HG03039 (cell line): ENCODE data around the gene PLCD3.

Experiments
- ATAC-seq: cut with Tn5 transposase; IDR thresholded peaks from one replicate; pipeline ENCODE4 v1.9.1; 2021; ENCODE audit warnings: mild to moderate bottlenecking, moderate library complexity; ENCODE audit not compliant: unreplicated experiment

PLCD3 gene

DNA sequence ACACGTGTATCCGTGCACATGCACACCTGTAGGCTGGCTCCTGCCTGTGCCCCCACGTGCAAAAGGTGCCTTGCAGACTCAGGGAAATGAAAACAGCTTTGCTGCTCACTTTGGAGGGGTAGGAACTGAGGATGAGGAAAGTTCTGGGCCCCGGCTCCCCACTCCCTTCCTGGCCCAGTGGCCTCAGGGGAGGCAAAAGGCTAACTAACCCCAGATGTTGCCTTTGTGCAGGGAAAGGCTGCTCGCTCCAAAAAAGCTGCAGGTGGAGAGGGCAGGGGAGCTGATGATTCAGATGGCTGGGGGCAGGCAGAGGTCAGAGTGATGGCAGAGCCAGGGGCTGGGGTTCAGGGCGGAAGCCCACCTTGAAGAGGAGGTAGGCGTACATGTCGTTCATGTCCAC is 12.4 kb downstream of the PLCD3 start:
- ATAC-seq: no peak

DNA sequence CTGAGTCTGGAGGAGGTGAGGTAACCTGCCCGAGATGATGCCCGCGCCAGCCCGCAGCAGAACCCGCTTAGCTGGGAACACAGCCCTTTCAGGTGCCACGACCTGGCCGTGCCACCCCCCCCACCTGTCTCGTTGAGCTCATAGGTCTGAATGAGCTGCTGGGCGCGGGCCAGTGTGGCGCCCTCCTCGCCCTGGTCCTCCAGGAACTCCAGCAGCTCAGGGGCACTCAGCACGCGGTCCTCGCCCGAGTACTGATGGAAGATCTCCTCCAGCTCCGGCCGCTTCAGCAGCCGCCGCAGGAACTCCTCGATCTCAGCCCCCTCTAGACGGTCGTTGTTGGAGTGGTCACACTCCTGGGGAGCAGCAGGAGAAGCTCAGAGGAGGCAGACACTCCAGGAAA is 13.6 kb downstream of the PLCD3 start:
- ATAC-seq: no peak

DNA sequence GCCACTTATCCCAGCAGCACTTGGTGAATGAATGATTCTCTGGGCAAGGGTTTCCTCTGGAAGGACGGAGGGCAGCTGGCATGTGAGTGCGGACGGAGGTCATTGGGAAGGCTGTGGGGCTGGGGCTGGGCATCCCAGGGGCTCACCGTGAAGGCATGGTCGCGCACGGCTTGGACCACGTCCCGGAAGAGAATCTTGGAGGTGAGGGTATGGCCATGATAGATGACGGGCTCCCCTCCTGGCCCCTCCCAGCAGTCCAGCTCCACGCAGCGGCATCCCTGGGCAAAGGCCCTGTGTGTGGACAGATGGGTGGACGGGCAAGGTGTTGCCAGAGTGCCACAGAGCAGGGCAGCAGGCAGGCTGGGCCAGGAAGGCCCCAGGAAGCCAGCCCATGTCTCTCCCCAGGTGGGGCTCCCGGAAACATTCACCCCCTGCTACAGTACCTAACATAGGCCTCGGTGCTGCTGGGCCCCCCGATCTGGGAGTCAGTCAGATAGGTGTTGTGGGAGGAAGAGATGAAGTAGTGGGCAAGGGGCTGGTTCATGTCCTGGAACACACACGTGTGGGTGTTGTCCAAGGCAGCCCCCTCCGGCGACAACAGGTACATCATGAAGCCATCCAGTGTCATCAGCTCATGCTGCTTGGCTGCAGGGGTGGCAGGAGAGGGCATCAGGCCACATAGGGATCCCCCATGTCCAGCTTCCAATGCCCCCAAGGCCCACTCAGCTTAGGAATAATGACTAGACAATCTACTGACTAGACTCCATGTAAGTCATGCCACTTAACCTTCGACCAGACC is 14.3 kb downstream of the PLCD3 start:
- ATAC-seq: no peak

DNA sequence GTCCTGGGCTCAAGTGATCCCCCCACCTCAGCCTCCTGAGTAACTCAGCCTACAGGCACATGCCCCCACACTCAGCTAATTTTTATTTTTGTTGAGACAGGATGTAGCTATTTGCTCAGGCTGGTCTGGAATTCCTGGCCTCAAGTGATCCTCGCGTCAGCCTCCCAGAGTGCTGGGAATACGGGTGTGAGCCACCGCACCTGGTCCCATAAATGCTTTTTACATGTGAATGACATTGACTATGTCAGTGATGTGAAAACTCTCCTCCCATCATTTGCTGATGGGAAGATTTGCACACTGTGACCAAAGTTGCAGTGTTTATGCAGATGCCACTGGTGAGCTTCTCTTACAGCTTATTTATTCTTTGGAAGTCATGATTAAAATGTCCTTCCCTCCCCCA is 15.0 kb downstream of the PLCD3 start:
- ATAC-seq: no peak

DNA sequence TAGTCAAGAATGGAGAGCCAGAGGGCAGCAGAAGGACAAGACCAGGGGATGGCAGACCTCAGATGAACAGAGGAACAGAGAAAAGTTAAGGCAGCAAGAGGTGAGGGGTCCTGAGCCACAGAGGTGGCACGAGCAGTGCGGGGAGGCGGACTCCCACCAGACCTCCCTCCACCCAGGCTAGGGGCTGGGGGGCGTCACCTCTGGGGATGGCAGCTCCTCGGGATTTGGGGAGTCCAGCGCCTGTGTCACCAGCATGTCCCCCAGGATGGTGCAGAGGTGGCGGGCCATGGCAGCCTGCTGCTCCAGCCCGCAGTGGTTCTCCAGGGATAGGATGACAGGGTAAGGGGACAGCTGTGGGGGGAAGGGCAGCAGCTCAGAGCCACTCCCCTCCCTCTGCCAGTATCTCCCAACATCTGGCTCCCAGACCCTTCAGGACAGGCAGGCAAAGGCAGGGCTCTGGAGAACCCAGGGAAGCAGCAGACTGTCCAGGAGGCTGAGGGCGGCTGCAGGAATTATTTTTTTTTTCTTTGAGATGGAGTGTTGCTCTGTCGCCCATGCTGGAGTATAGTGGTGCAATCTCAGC is 15.8 kb downstream of the PLCD3 start:
- ATAC-seq: no peak

DNA sequence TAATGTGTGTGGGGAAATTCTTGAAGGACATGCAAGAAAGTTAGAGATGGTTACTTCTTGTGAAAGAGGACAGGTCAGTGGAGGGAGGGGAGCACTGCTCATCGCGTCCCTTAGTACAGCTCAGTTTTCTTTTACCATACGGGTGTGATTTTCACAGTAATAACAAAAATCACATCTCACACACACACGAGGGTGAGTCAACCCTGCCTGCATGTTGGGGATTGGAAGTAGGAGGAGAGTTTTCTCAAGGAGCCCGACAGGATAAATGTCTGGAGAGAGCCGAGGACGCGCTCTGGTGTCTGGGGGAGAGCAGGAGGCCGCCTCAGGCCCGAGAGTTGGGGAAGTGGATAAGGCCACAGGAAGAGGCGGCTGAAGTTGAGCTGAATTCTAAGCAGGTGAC is 16.4 kb downstream of the PLCD3 start:
- ATAC-seq: no peak

DNA sequence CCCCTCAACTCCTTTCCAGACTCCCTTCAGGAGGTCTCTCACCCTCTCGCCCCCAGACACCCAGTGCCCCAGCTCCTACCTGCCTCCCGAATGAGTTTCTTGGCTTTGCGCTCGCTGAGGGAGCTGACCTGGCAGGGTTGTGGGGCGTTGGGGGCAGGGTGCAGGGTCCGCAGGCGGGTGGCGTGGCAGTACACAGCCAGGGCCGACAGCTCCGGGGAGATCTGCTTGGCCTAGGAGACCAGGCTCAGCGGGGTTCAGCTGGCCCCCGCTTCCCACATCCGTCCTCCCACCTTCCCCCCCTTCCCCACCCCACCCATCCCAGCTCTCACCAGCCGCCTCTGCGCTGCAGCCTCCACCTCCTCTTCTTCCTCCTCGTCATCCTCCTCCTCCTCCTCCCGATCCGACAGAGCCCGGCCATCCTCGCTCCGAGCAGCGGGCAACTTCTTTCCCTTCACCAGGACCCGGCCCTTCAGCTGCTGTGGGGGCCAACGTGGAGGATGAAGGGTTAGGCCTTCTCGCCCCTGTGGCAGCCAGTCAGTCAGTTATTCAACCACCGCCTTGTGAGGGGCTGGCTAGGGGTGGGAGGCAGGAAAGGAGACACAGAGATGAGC is 17.2 kb downstream of the PLCD3 start:
- no peak for ATAC-seq

DNA sequence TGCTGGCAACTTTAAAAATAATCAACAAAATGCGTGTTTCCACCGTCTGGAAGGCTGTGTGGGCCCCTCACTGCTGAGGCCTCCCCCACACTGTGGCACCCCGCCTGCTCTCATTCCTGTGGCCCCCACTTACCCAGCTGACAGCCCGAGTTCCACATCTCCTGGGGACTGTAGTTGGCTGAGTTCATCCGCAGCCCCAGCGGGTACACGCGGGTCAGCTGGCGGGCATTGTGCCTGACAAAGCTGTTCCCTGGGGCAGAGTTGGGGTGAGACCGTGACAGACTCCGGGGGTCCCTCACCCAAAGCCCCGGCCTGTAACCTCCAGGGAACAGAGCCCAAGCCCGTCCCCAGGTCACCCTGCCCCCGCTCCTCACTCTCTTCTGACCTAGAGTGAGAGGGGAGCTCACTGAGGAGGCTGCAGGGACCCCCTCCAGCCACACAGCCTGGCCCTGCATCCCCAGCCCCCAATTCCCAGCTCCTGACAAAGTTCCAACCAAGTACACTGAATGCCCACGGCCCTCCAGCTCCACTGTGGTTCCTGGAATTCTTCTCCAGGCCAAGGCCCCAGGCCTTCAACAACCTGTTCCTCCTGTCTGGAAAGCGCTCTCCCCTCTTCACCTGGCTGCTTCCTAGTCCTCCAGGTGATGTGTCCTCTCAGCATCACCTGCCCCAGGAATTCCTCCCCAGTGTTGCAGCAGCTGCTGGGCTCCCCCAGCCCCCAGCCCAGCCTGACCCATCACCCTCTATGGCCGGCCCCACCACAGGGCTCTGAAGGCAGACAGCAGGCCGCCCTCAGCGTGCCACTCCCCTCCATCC is 18.0 kb downstream of the PLCD3 start:
- ATAC-seq: no peak

DNA sequence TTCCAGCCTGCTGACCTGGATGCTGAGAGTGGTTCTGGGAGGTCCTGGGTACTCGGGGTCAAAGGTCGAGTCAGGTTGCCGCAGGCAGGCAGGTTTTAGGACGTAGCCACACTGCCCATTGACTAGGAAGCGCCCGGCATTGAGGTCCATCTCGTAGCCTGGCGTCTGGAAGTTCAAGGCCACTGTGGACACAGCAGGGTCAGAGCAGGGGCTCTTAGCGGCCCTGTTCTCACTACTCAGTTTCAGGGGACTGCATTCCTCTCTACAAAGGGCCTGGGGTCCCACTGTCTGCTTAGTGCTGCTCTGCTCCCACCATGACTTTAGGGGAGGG is 18.9 kb downstream of the PLCD3 start:
- ATAC-seq: no peak

DNA sequence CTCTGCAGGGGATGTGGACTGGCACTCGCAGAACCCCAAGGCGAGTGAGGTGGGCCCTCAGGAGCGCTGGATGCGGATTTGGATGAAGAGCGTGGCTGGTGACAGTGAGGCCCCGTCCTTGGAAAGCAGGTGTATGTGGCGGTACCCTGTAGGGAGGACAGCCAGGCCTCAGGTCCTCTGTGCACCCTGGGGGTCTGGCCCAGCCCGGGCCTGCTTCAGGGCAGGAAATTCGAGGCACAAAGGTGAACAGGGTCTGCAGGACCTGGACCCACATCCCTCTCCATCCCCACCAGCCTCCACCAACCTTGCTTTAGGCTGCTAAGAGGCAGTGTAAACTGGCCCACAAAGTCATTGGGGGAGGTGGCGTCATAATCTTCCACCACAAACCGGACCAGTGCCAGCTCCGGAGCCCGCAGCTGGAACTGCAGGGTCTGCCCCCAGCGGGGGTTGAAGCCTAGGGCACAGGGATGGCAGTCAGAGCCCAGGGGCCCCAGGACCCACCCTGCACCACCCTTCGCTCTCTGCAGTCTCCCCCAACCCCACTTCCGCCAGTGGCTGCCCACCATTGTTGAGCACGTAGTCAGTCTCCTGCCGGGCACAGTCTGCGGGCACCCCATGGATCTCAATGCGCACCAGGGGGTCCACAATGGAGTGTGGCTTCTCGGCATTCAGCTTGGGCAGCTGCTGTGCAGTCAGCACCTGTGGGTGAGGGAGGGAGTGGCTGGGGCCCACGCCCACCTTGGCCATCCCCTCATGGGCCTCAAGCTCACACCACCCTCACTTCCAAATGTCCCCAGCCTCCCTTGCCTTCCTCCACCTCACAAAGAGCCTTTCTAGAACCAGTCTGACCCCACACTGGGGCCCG is 19.5 kb downstream of the PLCD3 start:
- ATAC-seq: no peak

DNA sequence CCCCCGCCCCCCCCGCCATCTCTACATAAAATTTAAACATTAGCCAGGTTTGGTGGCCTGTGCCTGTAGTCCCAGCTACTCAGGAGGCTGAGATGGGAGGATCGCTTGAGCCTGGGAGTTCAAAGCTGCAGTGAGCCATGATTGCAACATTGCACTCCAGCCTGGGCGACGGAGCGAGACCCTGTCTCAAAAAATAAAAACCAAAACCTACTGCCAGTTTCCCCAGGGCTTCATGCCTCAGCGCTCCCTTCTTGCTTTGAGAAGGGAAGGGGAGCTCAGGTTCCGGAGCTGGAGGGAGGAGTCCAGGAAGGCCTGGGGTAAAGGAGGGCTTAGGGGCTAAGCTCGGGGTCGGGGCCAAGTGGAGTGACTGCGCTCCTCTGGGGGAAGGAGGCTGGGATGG is 20.5 kb downstream of the PLCD3 start:
- ATAC-seq: no peak

DNA sequence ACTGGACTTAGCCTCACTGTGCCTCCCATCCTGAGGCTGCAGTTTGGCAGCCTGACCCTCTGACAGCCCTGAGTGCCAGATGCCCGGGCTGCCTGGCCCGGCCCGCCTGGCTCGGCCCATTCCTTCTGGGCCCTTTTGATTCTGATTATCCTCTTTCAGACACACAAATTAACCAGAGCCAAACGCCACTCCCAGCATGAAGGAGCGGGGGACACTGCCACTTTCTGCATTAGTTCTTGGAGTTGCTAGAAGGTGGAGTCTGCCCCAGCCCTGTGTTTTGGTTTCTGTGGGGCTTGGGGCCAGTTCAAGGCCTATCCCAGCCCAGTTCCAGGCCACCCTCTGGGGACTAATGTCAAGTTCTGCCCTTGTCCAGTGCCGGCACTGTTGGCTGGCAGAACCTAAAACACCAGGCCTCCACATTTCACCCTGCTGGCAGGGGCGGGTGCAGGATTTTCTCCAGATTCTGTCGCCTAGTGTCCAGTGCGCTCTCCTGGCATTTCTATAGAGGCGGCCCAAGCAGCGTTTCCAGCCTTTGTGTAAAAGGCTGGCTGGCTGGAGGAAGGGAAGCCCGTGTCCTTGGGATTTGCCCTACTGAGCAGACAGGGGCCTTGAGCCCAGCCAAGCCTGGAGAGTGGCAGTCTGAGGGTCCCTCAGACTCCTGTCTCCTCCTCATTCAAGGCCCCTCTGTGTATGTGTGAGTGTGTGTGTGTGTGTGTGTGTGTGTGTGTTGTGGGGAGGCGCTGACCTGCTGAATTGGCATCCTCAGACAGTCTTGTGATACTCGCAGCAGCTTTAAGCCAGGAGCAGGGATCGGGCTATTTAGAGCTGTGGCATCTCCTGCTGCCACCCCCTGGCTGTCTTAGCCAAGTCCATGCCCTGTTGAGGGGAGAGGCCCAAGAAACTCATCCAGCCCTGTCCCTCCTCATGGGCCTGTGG is 21.4 kb downstream of the PLCD3 start:
- ATAC-seq: no peak

DNA sequence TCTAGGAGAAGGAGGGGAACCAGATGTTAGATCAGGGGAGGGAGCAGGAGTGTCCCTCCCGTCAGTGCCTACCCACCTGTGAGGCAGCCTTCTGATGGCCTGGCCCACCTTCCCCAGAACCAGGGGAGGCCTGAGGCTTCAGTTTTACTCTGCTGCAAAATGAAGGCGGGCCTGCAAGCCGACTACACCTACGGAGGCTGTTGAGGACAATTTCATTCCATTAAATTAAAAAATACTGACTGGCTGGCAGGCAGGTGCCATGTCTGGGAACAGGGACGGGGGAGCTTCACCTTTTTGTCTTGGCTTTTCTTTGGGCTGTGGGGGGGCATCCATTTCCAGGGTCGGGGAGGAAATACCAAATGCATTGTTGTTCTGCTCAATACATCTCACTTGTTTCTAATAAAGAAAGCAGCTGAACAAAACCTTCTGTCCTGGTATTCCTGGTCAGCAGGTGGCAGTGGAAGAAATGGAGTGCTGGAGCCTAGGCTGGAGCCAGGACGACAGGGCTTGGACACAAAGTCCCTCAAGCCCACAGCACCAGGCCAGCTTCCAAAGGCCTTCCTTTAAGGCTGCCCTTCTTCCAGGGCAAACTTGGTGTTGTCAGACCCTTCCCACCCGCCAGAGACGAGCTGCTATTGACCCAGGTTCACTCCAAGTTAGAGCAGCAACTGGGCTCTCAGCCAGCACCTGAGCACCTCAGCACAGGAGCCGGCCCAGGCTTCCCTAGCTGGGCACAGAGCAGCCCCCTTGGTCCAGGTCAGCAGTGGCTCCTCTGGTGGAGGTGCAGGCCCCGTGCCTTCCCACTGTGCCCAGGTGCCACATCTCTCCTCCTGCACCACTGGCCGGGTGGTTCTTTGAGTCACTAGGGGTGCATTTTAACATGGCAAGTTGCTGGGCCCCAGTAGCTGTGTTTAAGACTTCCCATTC is 23.5 kb downstream of the PLCD3 start:
- ATAC-seq: no peak

DNA sequence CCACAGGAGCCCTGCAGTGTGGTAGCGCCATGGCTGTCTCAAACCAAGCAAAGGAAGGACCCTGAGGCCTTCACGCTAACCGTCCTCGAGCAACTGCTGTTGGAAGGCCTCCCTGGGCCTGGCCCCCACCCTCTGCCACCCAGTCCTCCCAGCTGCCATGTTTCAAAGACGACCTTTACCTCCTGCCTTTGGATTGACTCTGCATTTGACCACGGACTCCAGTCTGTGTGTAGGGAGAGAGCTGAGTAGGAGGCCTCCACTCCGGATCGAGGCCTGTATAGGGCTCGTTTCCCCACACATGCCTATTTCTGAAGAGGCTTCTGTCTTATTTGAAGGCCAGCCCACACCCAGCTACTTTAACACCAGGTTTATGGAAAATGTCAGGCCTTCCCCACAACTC is 24.3 kb downstream of the PLCD3 start:
- no peak for ATAC-seq

DNA sequence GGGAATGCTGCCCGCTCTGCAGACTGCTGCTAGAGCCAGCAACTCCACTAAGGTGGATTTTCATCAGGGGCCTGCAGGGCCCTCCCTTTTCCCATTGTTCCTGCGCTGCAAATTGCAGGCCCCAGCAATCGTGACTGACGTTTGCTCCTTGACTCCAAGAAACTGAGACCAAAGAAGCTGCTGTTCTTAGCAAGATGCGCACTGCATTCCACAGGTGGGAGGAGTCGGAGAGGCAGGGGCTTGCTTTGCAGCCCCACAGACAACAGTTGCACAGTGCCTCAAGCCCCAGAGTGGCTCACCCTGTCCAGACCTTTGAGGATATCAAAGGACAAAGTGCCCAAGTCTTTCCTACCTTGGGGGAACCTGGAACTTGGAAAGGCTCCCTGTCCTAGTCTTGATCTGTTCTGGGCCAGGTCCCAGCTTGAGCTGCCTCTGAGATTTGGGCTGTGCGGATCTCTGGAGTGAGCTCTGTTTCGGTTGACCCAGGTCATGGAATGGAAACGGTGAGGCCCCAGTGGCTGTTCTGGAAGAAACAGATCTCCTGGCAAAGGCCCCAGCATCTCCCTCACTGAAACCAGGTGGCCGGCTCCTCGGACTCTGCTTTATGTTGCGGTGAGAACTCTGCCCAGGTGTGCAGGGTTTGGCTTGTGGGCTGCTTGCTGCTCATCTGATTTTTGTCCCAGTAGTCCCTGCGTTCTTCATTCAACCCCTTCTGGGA is 24.9 kb downstream of the PLCD3 start:
- ATAC-seq: no peak

DNA sequence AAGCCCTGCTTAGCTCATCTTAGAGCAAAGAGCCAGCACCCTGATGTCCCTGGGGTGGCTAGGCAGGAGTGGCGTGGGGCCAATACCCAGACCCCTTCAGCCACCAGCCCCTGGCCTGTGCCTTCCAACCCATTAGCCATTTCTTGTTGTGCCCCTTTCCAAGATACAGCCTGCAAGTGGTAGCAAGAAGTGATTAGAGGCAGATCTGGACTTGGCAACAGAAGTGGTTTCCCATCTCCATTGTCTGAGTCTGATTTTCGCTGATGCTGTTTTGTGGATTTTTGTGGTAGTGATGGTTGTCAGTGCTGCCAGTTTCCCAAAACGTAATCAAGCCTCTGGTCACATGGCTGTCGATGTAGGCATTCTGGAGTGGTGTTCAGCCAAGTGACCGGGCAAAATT is 25.7 kb downstream of the PLCD3 start:
- ATAC-seq: no peak

DNA sequence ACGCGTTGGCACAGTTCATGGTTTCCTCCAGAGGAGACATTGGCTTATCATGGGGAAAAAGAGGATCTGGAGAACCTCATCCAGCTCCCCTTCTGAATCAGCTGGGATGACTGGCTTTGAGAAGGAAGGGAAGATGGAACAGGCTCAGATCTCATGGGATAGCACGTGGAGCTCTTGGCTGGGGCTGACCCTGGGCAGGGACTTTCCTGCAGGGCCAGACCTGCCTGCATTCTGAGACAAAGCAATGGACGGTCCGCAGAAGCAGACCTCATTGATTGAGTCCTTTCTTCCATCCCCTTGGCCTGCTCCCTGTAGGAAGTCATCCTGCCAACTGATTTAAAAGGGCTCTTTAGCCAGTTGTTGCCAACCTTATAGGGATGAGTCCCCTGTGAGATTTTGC is 26.2 kb downstream of the PLCD3 start:
- ATAC-seq: no peak
